Stimulated activated naive CD4-positive, alpha-beta T cell treated with Interleukin-2 at 50 U/mL for 16 hours (primary cell): ENCODE measurements around the gene FBXW12.

ENCODE experiments used
- DNase-seq: peaks from one replicate; lab custom pipeline; 2025; lab: John Stamatoyannopoulos, UW

FBXW12 gene

DNA sequence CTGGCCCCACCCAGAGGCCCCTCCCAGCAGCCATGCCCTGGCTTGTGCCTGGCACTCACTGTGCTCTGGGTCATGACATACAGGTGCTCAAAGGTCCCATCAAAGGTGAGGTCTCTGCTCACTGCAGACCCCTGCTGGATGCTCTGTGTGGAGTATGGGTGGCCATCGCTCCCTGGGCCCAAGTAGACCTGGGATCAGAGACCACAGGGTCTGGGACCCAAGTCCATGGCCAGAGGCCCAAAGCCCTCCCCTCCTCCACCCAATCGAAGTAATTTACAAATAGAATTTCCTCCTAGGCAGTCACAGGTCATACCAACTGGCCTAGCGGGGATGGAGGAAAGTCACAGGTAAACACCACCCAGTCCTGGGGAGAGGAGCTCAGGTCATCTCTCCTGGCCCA is 50.3 kb downstream of the FBXW12 start:
- no peak for DNase-seq

DNA sequence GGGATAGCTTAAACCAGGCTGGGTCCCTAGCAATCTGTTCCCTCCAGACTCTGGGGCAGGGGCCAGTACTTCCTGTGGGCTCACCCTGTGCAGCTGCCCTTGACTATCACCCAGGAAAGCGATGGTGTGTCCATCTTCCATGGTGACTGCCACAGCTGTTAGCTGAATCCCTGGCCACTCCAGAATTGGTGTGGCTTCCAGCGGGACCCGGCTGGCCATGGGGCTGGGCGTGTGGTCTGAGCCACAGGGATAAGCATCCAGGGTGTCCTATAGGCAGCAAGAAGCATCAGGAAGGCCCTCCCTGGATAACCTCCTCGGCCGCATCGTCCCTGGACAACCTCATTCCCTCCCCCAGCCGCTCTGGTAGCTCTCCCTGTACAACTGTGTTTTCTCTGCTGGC is 50.7 kb downstream of the FBXW12 start:
- no peak for DNase-seq

DNA sequence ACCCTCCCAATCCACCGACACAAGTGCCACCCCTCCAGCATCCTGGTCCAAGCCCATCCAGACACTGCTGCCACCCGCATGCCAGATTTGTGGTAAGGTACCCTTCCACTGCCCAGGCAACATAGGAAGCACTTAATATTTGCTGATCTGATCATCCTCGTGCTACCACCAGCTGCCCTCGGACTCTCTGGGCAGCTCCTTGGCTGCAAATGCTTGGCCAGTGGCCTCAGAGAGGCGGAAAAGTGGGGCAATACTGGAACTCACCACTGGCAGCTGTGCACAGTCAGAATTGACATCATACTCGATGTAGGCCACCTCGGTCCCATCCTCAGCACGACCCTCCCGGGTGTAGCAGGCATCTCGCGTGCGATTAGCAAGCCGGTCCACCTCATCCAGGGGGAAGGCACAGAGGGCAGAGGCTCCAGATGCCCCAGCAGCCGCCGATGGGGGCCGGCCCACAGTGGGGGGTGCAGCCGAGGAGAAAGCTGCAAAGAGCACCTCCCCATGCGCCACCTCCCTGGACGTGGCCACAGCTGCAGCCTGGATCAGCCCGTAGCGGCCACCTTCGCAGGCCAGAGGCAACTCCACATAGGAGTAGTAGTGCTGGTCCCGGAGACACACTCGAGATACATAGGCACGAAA is 51.3 kb downstream of the FBXW12 start:
- DNase-seq = no peak

DNA sequence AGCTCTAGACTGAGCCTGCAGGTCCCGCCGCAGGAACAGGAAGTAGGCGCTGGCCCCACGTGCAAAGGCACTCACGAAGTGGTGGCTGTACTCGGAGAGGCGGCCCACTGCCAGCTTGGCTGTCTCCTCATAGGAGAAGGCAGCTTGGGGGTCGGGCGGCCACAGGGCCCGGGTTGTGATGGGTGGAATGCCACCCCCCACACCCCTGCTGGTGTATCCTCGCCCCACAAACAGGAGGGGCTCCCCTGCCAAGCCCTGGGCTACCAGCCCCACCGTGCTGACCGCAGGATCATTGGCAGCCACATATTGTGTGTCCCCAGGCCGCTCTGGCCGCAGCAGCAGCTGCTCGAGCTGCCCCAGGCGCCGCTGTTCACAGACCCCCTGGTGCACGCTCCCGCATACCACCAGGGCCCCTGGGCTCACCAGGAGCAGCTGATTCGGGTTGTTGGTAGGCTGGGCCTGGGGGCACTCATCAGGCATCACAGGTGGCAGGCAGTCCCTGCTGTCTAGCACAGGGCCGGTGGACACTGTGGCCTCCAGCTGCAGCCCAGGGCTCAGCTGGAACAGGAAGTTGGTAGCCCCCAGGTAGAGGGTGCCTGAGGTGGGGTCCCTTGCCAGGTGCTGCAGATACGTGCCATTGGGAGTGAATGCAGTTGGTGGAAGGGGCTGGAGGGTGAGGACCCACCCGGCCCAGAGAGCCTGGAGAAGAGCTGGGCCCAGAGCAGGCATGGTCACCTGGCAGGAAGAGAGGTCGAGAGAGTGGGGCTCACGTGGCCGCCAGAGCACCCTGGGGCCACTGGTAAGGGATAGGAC is 52.1 kb downstream of the FBXW12 start:
- no peak for DNase-seq

DNA sequence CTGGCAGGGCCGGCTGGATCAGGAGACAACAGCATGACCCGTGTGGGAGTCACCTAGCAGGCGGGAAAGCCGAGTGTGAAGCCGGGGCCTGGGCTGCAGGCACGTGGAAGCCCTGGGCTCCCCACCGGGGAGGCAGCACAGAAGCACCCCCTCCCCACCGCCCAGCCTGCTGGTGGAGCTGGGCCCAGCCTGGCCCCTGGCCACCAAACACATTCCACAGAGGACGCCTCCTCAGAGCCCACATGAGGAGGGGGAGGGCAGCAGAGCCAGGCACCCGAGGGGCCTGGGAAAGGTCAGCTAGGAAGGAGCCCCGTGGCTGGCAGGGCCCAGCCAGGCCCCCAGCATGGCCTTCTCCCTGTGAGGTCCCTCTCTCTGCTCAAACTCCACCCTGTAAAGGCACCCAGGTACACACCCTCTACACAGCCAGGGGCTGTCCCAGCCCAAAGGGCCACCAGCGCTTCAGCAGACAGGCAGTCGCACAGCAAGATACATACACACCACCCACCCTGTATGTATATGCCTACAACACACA is 53.3 kb downstream of the FBXW12 start:
- DNase-seq = no peak

DNA sequence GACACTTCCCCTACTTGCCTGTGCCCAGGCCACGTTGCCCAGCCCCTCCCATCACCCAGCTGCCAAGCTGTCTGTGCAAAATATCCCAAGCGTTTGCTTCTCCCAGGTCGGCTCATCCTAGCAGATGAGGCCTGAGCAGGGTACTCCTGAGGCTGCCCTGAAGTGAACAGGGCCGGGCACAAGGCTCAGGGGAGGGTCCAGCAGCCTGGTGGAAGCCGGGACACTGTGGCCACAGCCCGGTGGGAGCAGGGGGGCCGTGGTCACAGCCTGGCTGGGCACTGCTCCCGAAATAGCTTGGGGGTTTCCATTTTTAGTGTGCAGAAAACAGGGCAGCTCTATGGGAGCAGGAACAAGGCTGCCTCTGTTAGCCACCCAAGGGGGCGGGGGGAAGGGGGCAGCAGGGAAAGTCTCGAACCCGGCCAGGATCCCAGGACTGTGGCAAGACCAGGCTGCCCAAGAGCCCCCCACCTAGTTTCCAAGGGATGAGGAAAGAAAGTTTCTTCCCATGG is 54.4 kb downstream of the FBXW12 start:
- no peak for DNase-seq

DNA sequence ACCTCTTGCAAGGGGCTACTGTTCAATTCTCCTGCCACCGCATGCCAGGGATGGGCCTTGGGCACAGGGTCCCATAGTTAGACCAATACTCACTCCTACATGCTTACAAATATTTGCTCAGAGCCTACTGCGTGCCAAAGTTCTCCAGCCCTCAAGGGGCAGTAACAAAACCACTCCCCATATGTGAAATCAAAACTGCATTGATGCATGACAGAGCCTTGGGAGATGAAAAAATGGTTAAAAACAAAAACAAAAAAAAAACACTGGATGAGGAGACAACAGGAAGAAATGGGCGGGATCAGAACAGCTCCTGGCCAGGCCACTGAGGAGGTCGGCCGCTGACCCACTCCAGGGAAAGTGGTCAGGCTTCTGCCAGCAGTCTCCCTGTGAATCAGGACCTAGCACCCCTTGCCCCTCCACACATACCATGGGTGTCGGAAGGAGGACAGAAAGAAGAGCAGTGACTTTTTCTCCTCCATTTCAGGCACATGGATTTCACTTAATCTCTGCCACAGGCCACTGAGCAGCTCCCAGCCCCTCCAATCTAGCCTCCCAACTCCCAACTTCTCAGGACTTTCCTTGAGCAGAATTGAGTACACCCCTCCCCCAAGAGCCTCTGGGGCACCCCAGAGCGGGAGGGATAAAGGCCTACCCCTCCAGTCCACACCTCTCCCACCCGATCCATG is 55.1 kb downstream of the FBXW12 start:
- no peak for DNase-seq

DNA sequence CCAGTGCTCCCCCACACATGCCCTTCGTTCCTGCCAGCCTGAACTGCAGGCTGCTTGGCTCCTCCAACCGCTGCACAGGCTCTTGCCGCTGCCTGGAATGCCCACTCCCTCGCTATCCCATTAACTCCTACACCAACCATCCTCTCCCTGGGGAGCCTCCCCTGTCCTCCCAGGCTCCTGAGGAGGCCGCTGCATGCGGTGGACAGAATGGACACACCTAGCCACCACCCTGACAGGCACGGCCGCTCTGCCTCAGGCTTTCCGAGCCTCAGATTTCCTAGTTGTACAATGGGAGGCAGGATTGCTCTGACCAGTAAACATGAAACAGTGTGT is 55.6 kb downstream of the FBXW12 start:
- no peak for DNase-seq

DNA sequence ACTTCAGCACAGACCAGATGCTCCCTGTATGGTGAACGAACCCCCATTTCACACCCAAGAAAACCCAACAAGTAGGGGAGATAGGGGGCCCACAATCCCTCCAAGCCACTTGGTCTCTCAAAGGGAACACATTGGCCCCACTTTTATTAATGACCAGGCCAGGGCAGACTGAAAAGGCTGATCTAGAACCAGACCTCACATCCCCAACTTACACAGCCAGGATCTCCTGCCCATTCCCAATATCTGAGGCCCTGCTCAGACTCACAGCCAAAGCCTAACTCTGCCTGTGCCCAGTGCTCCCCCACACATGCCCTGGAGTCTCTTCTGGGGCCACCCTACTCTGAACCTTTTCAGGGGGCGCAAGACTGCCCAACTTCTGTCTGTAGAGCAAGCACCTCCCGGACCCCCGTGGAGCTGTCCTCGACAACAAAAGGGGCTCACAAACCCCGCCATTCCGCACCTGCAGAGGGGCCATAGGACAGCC is 56.1 kb downstream of the FBXW12 start:
- no peak for DNase-seq

DNA sequence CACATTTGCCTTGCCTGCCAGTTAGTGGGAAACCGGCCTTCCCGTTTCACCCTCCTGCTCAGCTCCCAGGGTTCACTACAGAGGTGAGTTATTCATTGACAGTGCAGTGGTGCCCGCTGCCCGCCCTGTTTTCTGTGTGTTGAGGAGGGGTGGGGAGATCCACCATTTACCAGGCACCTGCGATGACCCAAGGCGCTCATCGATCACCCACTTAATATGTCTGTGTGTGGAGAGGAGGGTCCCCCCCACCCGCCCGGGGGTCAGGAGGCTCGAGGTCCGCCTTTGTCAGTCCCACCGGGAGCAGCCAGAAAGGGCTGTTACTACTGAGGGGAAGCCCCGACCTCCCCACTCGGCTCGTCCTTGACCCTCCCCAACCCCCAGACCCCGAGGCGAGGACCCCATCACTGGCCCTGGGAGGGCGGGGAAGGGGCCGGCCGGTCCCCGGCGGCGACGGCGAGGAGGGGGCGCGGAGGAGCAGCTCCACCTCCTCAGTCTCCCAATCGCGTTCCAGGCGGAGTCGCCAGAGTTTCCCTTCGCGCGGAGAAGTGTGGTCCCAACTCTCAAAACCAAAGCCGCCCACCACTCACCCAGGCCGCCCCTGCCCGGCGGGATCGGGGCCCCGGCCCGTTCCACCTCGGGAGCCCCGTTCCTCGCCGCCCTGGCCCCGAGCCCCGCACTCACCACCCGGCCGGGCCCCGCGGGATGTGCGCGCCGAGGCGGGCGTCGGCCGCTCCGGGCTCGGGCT is 56.7 kb downstream of the FBXW12 start:
- DNase-seq = no peak

DNA sequence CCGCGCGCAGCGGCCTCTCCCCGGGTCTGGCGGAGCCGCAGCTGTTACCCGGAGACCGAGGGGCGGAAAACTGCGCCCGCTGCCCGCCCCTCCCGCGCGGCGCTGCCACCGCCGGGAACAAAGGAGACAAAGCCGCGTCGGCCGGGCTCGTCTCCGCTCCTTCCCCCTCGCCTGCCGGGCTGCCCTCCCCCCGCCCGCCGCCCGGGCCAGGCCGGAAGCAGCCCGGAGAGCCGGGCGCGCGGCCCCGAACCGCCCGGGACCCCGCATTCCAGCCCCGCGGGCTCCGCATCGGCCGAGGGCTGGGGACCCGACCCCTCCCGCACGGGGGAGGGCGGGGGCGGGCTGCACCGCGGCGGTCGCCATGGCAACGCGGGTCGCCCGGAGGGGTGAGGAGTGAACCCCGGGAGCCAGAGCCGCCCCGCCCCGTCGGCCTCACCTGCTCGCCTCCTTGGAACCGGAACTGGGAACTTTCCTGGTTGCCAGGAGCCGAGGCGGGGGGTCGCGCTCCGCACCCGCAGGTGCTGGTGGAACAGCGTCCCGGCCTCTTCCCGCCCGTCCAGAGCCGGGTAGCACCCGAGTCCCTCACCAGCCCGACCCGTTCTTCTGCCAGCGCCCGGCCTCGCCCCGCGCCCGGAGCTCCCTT is 57.4 kb downstream of the FBXW12 start:
- peak; percentile 50 for DNase-seq

DNA sequence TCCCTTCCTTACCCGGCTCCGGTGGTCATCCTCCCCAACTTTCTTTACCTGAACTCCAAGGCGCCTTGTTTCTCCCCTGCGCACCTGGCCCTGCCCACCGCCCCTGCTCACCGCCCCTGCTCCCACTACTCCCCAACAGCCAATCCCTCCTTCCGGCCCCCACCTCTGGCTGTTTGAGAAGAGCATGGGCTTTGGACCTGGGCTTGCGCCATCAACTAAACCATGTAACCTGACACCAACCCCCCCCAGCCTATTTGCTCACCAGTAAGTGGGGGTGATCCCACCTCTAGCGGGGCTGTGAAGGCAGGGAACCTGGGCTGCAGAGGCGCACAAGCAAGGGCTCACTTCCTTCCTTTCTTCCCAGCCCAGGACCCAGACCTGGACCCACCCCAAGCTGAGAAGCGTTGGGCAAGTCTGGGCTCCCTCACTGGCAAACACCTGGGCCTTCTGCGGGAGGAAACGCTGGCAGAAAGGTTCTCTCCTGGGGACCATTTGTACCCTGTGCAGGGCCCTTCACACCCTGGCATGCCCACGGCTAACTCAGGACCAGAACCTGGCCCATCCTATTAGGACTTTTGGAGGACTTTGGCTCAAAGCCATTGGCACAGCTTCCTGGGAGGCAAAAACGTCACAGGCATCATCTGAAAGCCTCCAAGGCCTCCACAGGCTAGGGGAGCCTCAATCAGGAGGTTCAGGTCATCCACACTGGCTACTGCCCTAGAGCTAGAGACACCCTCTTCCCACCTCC is 58.1 kb downstream of the FBXW12 start, which contains the start of gene PLXNB1:
TSS of gene PLXNB1 (minus strand) at position 127 of the 748 bp plus-strand sequence. CDS start 5,475 bp downstream, outside the sequence.
- DNase-seq = no peak

DNA sequence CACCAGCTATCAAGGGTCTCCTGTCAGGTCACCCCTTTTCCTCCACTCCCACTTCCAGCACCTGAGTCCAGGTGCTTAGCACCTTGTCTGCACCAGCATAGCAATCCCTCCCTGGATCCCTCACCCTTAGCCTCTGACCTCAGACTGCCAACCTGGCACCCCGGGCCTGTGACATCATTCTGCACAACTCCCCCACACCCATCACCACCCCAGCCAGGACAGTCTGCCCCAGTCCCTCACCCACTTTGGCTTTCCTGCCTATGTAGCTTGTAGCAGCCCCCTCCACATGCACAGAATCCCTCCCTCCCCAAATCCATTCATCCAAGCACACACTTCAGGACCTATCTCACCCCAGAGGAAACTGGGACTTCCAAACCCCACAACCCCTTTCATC is 58.7 kb downstream of the FBXW12 start:
- DNase-seq = no peak

DNA sequence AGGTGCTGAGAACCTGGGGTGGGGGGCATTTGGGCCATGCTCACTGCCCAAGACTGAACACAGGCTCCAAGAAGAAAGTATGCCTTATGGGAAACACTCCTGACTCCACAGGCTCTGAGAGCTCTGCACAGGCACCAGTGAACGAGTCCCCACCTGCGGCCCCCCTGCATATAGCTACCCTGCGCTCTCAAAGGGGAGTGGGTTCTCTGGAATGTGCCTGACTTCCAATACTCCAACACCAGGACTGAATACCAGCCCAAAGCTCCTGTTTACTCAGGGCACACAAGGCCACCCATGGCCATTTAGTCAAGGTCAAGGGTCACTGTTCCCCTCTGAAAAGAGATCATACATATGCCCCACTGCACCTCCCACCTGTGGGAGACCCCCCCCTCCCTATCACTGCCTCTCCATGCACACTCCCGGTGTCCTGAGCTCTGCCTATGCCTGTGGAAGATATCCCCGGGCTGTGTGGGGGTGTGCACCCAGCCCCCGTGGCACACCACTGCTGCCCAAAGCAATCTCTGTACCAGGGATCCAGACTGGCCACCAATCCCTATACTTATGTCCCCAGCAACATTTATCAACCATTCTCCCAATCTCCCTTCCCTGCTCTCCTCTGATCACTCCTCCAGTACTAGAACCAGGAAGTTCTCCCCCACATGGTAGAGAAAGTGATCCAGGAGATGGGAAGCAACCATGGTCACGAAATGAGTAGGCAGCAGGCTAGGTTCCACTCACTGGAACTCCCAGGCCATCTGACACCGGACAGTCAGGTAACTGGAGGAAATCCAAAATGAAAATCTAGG is 59.4 kb downstream of the FBXW12 start:
- DNase-seq = no peak

DNA sequence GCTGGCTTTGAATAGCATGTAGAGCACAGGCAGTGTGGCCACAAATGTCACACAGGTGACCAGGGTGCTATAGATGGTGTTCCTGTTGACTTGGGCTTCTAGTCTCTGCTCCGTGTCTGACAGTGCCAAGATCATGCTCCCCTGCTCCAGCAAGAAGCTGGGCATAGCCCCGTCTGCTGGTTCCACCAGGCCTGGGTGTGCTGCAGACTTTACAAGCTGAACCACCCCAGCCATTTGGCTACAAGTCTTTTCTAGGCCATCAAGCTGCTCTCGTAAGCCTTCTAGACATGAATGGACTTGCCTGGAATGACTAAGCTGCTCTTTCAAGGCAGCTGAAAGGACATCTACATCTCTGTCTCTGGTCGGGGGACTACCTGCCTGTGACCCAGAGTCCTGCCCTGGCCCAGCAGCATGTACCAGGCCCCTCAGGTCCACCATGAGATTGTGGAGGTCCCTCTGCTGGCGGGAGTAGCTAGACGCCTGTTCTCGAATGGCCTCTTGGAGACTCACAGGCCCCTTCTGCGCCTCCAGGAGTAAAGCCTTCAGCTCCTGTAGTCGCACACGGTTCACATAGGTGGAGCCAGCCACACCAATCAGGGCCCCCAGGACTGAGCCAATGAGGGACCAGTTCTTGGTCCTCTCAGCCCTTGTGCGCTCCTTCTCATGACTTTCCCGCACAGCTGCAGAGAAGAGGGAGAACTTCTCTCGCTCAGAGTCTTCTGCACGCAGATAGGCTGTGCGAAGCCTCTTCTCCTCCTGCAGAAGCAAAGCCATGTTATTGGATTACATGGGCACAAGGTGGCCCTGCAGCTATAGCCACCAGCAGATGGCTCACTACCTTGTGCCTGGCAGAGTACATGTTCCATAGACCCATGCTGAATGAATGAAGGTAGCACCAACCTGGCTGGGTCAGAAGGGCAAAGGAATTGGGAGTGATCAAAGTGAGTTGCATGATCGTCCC is 60.7 kb downstream of the FBXW12 start:
- DNase-seq = no peak

DNA sequence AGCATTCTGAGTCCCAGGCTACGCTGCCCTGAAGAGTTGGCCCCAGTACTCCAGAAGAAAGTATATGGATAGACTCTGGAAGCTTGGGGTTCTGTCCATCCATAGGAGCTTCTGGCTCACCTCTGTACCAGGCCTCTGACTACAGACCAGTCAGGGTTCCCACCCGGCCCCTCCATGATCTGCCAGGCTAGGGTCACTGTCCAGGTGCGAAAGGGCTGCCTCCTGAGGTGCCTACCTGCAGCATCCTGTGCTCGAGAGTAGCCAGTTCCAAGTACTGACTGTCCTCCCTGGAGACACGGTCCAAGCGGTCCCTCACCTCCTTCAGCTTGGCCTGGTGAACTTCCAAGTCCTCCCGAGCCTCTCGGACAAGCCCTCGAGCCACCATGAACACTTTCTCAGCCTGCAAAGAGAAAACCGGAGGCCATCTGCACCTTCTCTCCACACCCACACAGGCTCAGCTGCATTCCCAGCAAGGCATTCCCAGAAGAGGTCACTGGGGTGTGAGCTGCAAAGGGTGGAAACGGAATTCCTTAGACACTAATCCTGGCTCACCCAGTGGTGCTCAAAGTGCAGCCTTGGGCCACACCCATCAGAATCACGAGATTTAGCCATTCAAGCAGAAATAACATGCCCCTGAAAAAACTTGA is 61.6 kb downstream of the FBXW12 start:
- DNase-seq = no peak

DNA sequence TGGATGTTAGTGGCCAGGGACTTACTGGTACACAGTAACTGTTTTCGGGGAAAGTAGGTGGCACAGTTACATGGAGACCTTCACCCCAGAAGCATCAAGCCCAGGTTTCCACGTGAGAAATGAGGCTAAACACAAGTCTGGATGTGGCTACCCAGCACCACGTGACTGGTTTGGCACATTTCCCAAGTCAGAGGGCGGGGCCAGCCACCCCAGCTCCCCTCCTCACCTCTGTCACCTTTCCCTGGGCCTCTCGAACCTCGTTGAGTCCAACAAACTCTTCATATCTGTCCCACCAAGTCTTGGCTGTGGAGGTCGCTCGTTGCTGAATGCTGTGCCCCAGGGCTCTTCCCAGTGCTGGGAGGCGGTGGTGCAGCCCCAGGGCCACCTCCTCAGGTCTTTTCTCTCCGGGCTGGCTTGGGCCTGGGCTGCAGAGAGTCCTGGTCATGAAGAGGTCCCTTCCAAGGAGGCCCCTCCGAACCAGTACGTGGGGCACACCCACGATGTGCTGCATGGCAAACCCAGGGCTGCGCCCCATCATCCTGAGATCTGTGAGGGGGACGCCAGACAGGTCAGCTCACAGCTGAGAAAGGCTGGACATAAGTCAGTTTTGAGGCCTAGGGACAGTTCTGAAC is 62.7 kb downstream of the FBXW12 start:
- DNase-seq = no peak

DNA sequence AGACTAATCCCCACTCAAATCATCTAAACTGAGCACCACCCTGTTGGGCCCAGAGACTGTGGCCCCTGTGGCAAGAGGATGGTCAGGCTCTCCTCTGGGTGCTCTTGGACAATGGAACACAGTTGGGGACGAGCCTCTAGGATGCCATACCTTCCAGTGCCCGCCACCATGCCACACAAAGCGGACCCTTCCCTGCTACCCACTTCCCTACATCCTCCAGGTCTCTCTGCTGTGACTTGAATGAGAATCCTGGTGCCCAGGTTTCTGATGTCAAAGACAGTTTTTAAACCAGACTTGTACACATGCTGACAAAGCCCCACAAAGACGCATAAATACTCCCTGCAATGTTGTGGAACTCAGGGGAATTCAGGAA is 63.2 kb downstream of the FBXW12 start:
- DNase-seq = no peak
